HepG2 (cell line): ENCODE data around the gene RBBP8.

Experiments
- ATF1 ChIP-seq: IDR thresholded peaks from 2 replicates; pipeline ENCODE4 v1.6.1; 2016; ENCODE audit warnings: mild to moderate bottlenecking, control low read depth
- ATF3 ChIP-seq: sonication (generic); formaldehyde crosslinking; IDR thresholded peaks from 2 replicates; pipeline ENCODE4 v1.4.0; 2020; ENCODE audit warnings: missing genetic modification reagents
- CTCF ChIP-seq: sonication (generic); formaldehyde crosslinking; IDR thresholded peaks from 2 replicates; pipeline ENCODE4 v1.5.0; 2020; ENCODE audit warnings: mild to moderate bottlenecking, missing genetic modification reagents, moderate library complexity
- FOXJ3 ChIP-seq: sonication (generic); formaldehyde crosslinking; IDR thresholded peaks from 2 replicates; pipeline ENCODE4 v1.4.0; 2020; ENCODE audit warnings: missing genetic modification reagents, mild to moderate bottlenecking, borderline replicate concordance
- HNF4A ChIP-seq: sonication (generic); formaldehyde crosslinking; IDR thresholded peaks from 2 replicates; pipeline ENCODE4 v1.4.0; 2020; ENCODE audit warnings: missing genetic modification reagents
- IRF2 ChIP-seq: IDR thresholded peaks from 2 replicates; pipeline ENCODE4 v1.6.1; 2018; ENCODE audit warnings: missing genetic modification reagents, missing compliant biosample characterization
- MAX ChIP-seq: IDR thresholded peaks from 2 replicates; pipeline ENCODE4 v1.6.1; 2012; ENCODE audit warnings: inconsistent platforms
- MXI1 ChIP-seq: IDR thresholded peaks from 3 replicates; pipeline ENCODE4 v1.6.1; 2012; ENCODE audit warnings: low read depth, low read length, inconsistent platforms, borderline replicate concordance
- NCOA1 ChIP-seq: sonication (generic); formaldehyde crosslinking; IDR thresholded peaks from 2 replicates; pipeline ENCODE4 v1.9.0; 2021; ENCODE audit warnings: missing genetic modification reagents
- NFYB ChIP-seq: sonication (generic); formaldehyde crosslinking; IDR thresholded peaks from 2 replicates; pipeline ENCODE4 v1.4.0; 2020; ENCODE audit warnings: missing genetic modification reagents
- TCF7 ChIP-seq: sonication (generic); IDR thresholded peaks from 2 replicates; pipeline ENCODE4 v1.6.1; 2016; ENCODE audit warnings: antibody characterized with exemption, low read depth
- ZFP1 ChIP-seq: IDR thresholded peaks from 2 replicates; pipeline ENCODE4 v1.6.1; 2016

- TF ChIP-seq CTCF (CRISPR knock-in tag) (no peak), ATF3 (CRISPR knock-in tag) (no peak), NCOA1 (CRISPR knock-in tag) (no peak), MXI1 (no peak), HNF4A (CRISPR knock-in tag) (no peak), ZFP1 (CRISPR knock-in tag) (no peak), NFYB (no peak), TCF7 (no peak), IRF2 (CRISPR knock-in tag) (no peak), FOXJ3 (CRISPR knock-in tag) (no peak), MAX (no peak), ATF1 (CRISPR knock-in tag) (no peak)
Measured at GRCh38 chr18:22935431-22935830, 2.3 kb downstream of the RBBP8 start.
